ENCODE data around the gene GBGT1.

GBGT1 gene

GRCh38 chr9:133143639-133144141 is 20.0 kb downstream of the GBGT1 start:
- DNase-seq (ENCODE audit: low read depth, low spot score) = no peak
- Histone ChIP-seq H3K27ac (ENCODE audit: low read length) (no peak overlapping the region), H3K36me3 (ENCODE audit: control insufficient read depth, insufficient read depth, low read length) (no peaks in the 10 kb centered on the region), H3K27me3 (ENCODE audit: control insufficient read depth, insufficient read depth, low read length) (no peaks in the 10 kb centered on the region), H3K9me3 (ENCODE audit: control insufficient read depth, insufficient read depth, low read length) (no peaks in the 10 kb centered on the region), H3K4me1 (ENCODE audit: control insufficient read depth, insufficient read depth, low read length) (peaks cover 4% of the 10 kb centered on the region), H3K4me3 (ENCODE audit: low read length) (no peak overlapping the region)
- no CpG with 5 or more reads among the region's 13 CpGs for WGBS (ENCODE audit: insufficient coverage, insufficient read length)

- Histone ChIP-seq H3K36me3 (ENCODE audit: control insufficient read depth, insufficient read depth, low read length) (no peaks in the 10 kb centered on the region), H3K9me3 (ENCODE audit: control insufficient read depth, insufficient read depth, low read length) (no peaks in the 10 kb centered on the region), H3K27me3 (ENCODE audit: control insufficient read depth, insufficient read depth, low read length) (no peaks in the 10 kb centered on the region), H3K4me1 (ENCODE audit: control insufficient read depth, insufficient read depth, low read length) (peaks cover 3% of the 10 kb centered on the region), H3K4me3 (ENCODE audit: low read length) (no peak overlapping the region), H3K27ac (ENCODE audit: low read length) (no peak overlapping the region)
- no CpG with 5 or more reads among the region's 18 CpGs for WGBS (ENCODE audit: insufficient coverage, insufficient read length)
- DNase-seq (ENCODE audit: low read depth, low spot score) = no peak
These were observed 20.8 kb downstream of the GBGT1 start for GRCh38 chr9:133142684-133143622.

DNA sequence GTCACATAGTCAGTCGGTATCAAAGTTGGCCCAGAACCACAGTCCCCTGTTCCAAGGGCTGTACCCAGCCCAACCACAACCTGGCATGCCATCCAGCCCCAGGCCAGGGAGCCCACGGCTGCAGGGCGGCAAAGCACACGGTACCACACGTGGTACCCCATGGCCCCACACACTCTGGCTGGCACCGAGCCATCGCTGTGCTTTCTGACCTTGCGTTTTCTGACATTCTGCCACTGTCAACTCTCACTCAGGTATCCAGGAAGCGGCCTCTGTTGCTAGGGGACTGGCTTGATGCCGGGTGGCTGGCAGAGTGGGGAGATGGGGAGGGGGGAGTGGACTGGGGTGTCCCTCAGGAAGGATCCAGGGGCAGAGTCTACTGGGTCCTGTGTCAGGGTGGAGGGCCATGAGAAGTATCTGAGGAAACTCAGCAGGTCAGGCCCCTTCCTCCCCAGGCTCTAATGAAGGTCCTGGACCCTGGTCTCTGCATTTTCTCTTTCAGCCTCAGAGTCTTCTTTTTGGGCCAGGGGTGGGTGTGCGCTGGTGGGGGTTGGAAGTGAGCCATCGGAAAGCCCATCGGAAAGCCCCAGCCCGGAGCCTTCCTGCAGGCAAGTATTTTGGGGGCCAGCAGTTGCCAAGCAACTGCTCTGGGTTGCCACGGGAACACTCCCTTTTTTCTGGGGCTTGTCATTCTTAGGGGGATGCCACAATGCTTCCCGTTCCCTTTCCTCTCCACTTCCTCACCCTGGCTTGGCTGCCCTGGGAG is 21.7 kb downstream of the GBGT1 start:
- H3K27me3 ChIP-seq (ENCODE audit: control insufficient read depth, insufficient read depth, low read length) = no peaks in the 10 kb centered on the region
- no peak overlapping the region for H3K4me3 ChIP-seq (ENCODE audit: low read length)
- H3K9me3 ChIP-seq (ENCODE audit: control insufficient read depth, insufficient read depth, low read length) = no peaks in the 10 kb centered on the region
- no peaks in the 10 kb centered on the region for H3K36me3 ChIP-seq (ENCODE audit: control insufficient read depth, insufficient read depth, low read length)
- no CpG with 5 or more reads among the region's 16 CpGs for WGBS (ENCODE audit: insufficient coverage, insufficient read length)
- no peaks in the 10 kb centered on the region; the same call in 1 of the 2 replicates for H3K4me1 ChIP-seq (ENCODE audit: control insufficient read depth, insufficient read depth, low read length)
- H3K27ac ChIP-seq (ENCODE audit: low read length) = no peak overlapping the region
- no peak for DNase-seq (ENCODE audit: low read depth, low spot score)

DNA sequence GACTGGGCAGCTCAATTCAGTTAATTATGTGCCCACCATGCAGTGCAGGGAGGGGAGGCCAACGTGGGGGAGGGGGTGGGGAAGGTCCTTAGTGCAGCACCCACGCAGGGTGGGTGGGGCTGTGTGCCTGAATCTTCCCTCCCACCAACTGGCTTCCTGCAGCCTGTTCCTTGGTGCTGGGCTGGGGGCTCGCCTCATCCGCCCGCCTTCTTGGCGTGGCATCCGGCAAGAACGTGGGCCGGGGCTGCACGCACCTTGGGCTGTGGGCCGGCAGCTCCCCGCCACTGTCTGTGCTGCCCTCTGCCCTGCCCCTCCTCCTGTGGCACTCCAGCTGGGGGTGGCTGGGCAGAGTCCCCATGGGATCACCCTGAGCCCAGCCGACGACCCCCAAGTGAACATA is 23.1 kb downstream of the GBGT1 start:
- no peak overlapping the region for H3K27ac ChIP-seq (ENCODE audit: low read length)
- no peaks in the 10 kb centered on the region; the same call in 1 of the 2 replicates for H3K4me1 ChIP-seq (ENCODE audit: control insufficient read depth, insufficient read depth, low read length)
- no peaks in the 10 kb centered on the region for H3K36me3 ChIP-seq (ENCODE audit: control insufficient read depth, insufficient read depth, low read length)
- H3K4me3 ChIP-seq (ENCODE audit: low read length) = no peak overlapping the region
- H3K27me3 ChIP-seq (ENCODE audit: control insufficient read depth, insufficient read depth, low read length) = no peaks in the 10 kb centered on the region
- WGBS (ENCODE audit: insufficient coverage, insufficient read length) = no CpG with 5 or more reads among the region's 14 CpGs
- DNase-seq (ENCODE audit: low read depth, low spot score) = no peak
- no peaks in the 10 kb centered on the region for H3K9me3 ChIP-seq (ENCODE audit: control insufficient read depth, insufficient read depth, low read length)

- Histone ChIP-seq H3K27ac (ENCODE audit: low read length) (no peak overlapping the region), H3K36me3 (ENCODE audit: control insufficient read depth, insufficient read depth, low read length) (no peaks in the 10 kb centered on the region), H3K4me1 (ENCODE audit: control insufficient read depth, insufficient read depth, low read length) (no peaks in the 10 kb centered on the region; the same call in 1 of the 2 replicates), H3K9me3 (ENCODE audit: control insufficient read depth, insufficient read depth, low read length) (no peaks in the 10 kb centered on the region), H3K4me3 (ENCODE audit: low read length) (no peak overlapping the region), H3K27me3 (ENCODE audit: control insufficient read depth, insufficient read depth, low read length) (no peaks in the 10 kb centered on the region)
- DNase-seq (ENCODE audit: low read depth, low spot score) = no peak
- no CpG with 5 or more reads among the region's 4 CpGs for WGBS (ENCODE audit: insufficient coverage, insufficient read length)
These were observed 23.6 kb downstream of the GBGT1 start for GRCh38 chr9:133140174-133140505.

- no CpG with 5 or more reads among the region's 24 CpGs for whole genome bisulfite sequencing (ENCODE audit: insufficient coverage, insufficient read length)
- no peak overlapping the region for H3K27ac ChIP-seq (ENCODE audit: low read length)
- no peak for DNase-seq (ENCODE audit: low read depth, low spot score)
- H3K36me3 ChIP-seq (ENCODE audit: control insufficient read depth, insufficient read depth, low read length) = no peaks in the 10 kb centered on the region
- no peaks in the 10 kb centered on the region for H3K27me3 ChIP-seq (ENCODE audit: control insufficient read depth, insufficient read depth, low read length)
- no peaks in the 10 kb centered on the region; the same call in 1 of the 2 replicates for H3K4me1 ChIP-seq (ENCODE audit: control insufficient read depth, insufficient read depth, low read length)
- no peak overlapping the region for H3K4me3 ChIP-seq (ENCODE audit: low read length)
- no peaks in the 10 kb centered on the region for H3K9me3 ChIP-seq (ENCODE audit: control insufficient read depth, insufficient read depth, low read length)
These were observed 24.2 kb downstream of the GBGT1 start for GRCh38 chr9:133139246-133140173.

DNA sequence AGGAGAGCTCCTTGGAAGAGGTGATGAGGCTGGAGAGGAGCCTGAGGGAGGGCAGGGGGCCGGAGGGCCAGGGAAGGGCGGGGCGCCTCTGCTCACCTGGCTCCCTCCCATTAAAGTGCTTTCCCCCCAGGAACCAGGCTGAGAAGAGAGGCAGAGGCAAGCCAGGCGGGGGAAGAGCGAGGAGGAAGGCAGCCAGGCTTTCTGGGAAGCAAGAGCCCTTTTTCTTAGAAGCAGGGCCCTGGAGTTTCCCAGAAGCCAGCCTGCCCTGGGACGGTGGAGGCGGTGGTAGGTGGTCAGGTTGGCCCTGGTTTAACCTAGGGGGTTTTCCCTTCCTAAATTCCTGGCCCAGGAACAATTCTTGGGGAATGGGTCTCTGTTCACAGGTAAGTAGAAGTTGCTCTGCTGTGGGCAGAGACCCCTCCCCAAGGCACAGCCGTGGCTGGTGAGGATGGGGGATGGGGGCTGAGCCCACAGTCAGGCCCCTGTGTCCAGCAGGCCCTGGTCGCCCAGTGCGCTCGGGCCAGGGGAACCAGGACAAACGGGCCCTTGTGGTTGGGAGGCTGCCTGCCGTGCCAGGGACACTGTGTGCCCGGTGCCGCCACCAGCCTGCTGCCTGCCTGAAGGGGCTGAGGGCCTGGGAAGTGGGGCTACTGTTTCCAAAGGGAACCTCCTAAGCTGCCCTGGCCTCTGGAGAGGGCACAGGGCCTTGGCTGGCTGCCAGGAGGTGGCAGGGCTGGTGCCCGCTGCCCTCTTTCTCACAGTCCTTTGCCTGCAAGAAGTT is 26.1 kb downstream of the GBGT1 start:
- no CpG with 5 or more reads among the region's 16 CpGs for WGBS (ENCODE audit: insufficient coverage, insufficient read length)

DNA sequence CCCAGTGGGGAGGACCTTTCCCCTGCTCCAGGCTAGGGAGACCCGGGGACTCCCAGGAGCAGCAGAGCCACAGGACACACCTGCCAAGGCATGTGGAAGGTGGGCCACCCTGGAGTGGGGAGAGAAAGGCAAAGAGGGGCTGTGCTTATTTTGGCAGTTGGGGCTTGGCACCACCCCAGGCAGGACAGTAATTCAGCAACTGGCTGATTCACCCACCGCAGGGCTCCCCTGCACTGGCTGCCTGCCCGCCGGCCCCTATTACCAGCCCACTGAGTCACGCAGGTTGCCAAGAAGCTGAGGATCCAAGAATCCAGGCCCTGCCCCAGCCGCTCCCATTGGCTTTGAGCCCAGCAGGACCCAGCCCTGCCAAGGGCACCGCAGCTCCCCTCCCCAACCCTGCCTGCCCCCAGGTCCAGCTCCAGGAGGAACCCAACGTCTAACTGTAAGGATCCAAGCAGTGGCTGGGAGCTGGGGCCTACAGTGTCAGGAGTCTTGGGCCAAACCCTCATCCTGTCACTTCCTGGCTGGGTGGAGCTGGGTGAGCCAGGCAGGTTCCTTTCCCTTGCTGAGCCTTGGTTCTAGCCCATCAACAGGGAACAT is 28.5 kb downstream of the GBGT1 start:
- no peak overlapping the region for H3K27ac ChIP-seq (ENCODE audit: low read length)
- H3K4me3 ChIP-seq (ENCODE audit: low read length) = no peak overlapping the region
- 0 out of 2 replicates have a peak, but pooled peaks cover 7% of the 10 kb centered on the region for H3K4me1 ChIP-seq (ENCODE audit: control insufficient read depth, insufficient read depth, low read length)
- no peaks in the 10 kb centered on the region for H3K27me3 ChIP-seq (ENCODE audit: control insufficient read depth, insufficient read depth, low read length)
- H3K9me3 ChIP-seq (ENCODE audit: control insufficient read depth, insufficient read depth, low read length) = no peaks in the 10 kb centered on the region
- WGBS (ENCODE audit: insufficient coverage, insufficient read length) = no CpG with 5 or more reads among the region's 8 CpGs
- no peaks in the 10 kb centered on the region for H3K36me3 ChIP-seq (ENCODE audit: control insufficient read depth, insufficient read depth, low read length)
- DNase-seq (ENCODE audit: low read depth, low spot score) = no peak

More for the DNA sequence above, 26.1 kb downstream of the GBGT1 start:
- H3K27ac ChIP-seq (ENCODE audit: low read length) = no peak overlapping the region
- no peaks in the 10 kb centered on the region for H3K9me3 ChIP-seq (ENCODE audit: control insufficient read depth, insufficient read depth, low read length)
- H3K4me1 ChIP-seq (ENCODE audit: control insufficient read depth, insufficient read depth, low read length) = 0 out of 2 replicates have a peak, but pooled peaks cover 7% of the 10 kb centered on the region
- DNase-seq (ENCODE audit: low read depth, low spot score) = no peak
- H3K27me3 ChIP-seq (ENCODE audit: control insufficient read depth, insufficient read depth, low read length) = no peaks in the 10 kb centered on the region
- no peaks in the 10 kb centered on the region for H3K36me3 ChIP-seq (ENCODE audit: control insufficient read depth, insufficient read depth, low read length)
- no peak overlapping the region for H3K4me3 ChIP-seq (ENCODE audit: low read length)

All from iPS DF 6.9 (cell line).